GM12878 (cell line): ENCODE data around the gene DAB2IP. TPM values are rescaled to one million over a fixed set of nuclear protein-coding genes. Genes with fewer than 3 reads are reported as not detected.

Source experiments
- ATAC-seq: fragments of 200-7000 bp; cut with Tn5 transposase; 3 replicates; pipeline ENCODE4 v1.9.1; 2020; ENCODE audit warnings: mild to moderate bottlenecking, moderate library complexity
- BruUV-seq: library from RNA; stranded (reverse); fragments of 400-500 nt; replicated peaks from 2 replicates; lab custom pipeline; 2021; lab: Mats Ljungman, UMichigan
- CTCF ChIA-PET: fragments of 300-600 bp; sonication (Branson Sonifier 250); formaldehyde crosslinking; extraction: SDS; loops from one replicate; lab custom pipeline; 2021; ENCODE audit warnings: inconsistent platforms; lab: Yijun Ruan, JAX
- POLR2A ChIA-PET: fragments of 350-600 bp; formaldehyde crosslinking; extraction: SDS; loops from one replicate; lab custom pipeline; 2021; ENCODE audit warnings: inconsistent platforms; lab: Charles Lee
- RAD21 ChIA-PET: fragments of 300-600 bp; sonication (Branson Sonifier 250); formaldehyde crosslinking; loops from one replicate; lab custom pipeline; 2023; ENCODE audit warnings: antibody characterized with exemption; ENCODE audit not compliant: unreplicated experiment; lab: Charles Lee
- SMC1A ChIA-PET: fragments of 300-600 bp; sonication (Branson Sonifier 250); formaldehyde crosslinking; loops from one replicate; lab custom pipeline; 2023; ENCODE audit not compliant: unreplicated experiment, uncharacterized antibody; lab: Charles Lee
- DNase-seq: peaks from one replicate; pipeline ENCODE4 v3.0.0-alpha.2; 2011; ENCODE audit warnings: low read depth, low spot score
- FAIRE-seq: peaks from 3 replicates; lab custom pipeline; 2011; peaks lifted over from hg19 to GRCh38; lab: Jason Lieb, UNC
- H2AFZ ChIP-seq: 2 replicates; pipeline ENCODE4 v1.6.0; 2011; ENCODE audit warnings: low read depth, low read length, control low read depth; ENCODE audit not compliant: control insufficient read depth
- H3K27ac ChIP-seq: 2 replicates; pipeline ENCODE4 v1.5.1; 2011; ENCODE audit warnings: control low read depth; ENCODE audit not compliant: control insufficient read depth, insufficient read depth
- H3K27me3 ChIP-seq, 2 experiments: replicated peaks in 1 of 2; 2 replicates each; pipeline versions ENCODE4 v1.6.0 to v1.6.1; 2011; ENCODE audit warnings: low read length in 1 of 2; ENCODE audit not compliant: control insufficient read depth in 2 of 2, insufficient read depth in 2 of 2
- H3K36me3 ChIP-seq, 2 experiments: 2 replicates each; pipeline ENCODE4 v1.5.1; 2011; ENCODE audit warnings: low read length in 1 of 2; ENCODE audit not compliant: control insufficient read depth in 2 of 2, insufficient read depth in 2 of 2
- H3K4me1 ChIP-seq: 2 replicates; pipeline ENCODE4 v1.6.1; 2011; ENCODE audit warnings: mild to moderate bottlenecking, low read length, moderate library complexity, mixed read lengths; ENCODE audit not compliant: control insufficient read depth, insufficient read depth
- H3K4me2 ChIP-seq: 2 replicates; pipeline ENCODE4 v1.6.0; 2011; ENCODE audit warnings: control low read depth; ENCODE audit not compliant: control insufficient read depth, insufficient read depth
- H3K4me3 ChIP-seq: fragments of 200-600 bp; sonication (generic); 2 replicates; pipeline ENCODE4 v1.5.1; 2016
- H3K79me2 ChIP-seq: 2 replicates; pipeline ENCODE4 v1.6.0; 2011; ENCODE audit warnings: low read length; ENCODE audit not compliant: control insufficient read depth, insufficient read depth
- H3K9ac ChIP-seq: 2 replicates; pipeline ENCODE4 v1.8.0; 2011; ENCODE audit warnings: low read length, control low read depth, mixed read lengths; ENCODE audit not compliant: control insufficient read depth, insufficient read depth
- H3K9me3 ChIP-seq: replicated peaks from 3 replicates; pipeline ENCODE4 v1.5.1; 2011; ENCODE audit warnings: mild to moderate bottlenecking, low read length; ENCODE audit not compliant: control insufficient read depth, insufficient read depth
- H4K20me1 ChIP-seq: 2 replicates; pipeline ENCODE4 v1.6.0; 2011; ENCODE audit not compliant: control insufficient read depth, insufficient read depth
- BHLHE40 ChIP-seq, 2 experiments: fragments of 450-650 bp in 1 of 2; IDR thresholded peaks; 2 replicates each; pipeline ENCODE4 v1.6.1; 2011 to 2017; ENCODE audit warnings: low read depth in 2 of 2, borderline replicate concordance in 1 of 2, improper control_type of control experiment in 1 of 2, low read length in 1 of 2, mild to moderate bottlenecking in 1 of 2
- CBX5 ChIP-seq: sonication (generic); IDR thresholded peaks from 2 replicates; pipeline ENCODE4 v1.6.1; 2016; ENCODE audit warnings: low read depth, moderate library complexity, mild to moderate bottlenecking, inconsistent platforms
- FOXM1 ChIP-seq: IDR thresholded peaks from 2 replicates; pipeline ENCODE4 v1.6.1; 2012; ENCODE audit warnings: low read depth, mild to moderate bottlenecking, inconsistent platforms, low read length, moderate library complexity
- IKZF1 ChIP-seq: fragments of 450-650 bp; conservative IDR thresholded peaks from 2 replicates; pipeline ENCODE4 v1.6.1; 2017; ENCODE audit warnings: antibody characterized with exemption, mild to moderate bottlenecking
- MXI1 ChIP-seq: fragments of 150-350 bp; IDR thresholded peaks from 2 replicates; pipeline ENCODE4 v1.6.1; 2011; ENCODE audit warnings: low read depth, mild to moderate bottlenecking, inconsistent platforms, low read length, improper control_type of control experiment
- NR2F1 ChIP-seq: fragments of 450-650 bp; conservative IDR thresholded peaks from 2 replicates; pipeline ENCODE4 v1.6.1; 2017; ENCODE audit warnings: mild to moderate bottlenecking
- PBX3 ChIP-seq: IDR thresholded peaks from 2 replicates; pipeline ENCODE4 v1.6.1; 2011; ENCODE audit warnings: mild to moderate bottlenecking, low read depth, low read length, moderate library complexity; ENCODE audit not compliant: insufficient replicate concordance
- PKNOX1 ChIP-seq: fragments of 450-650 bp; IDR thresholded peaks from 2 replicates; pipeline ENCODE4 v1.6.1; 2016; ENCODE audit warnings: mild to moderate bottlenecking
- PML ChIP-seq: IDR thresholded peaks from 2 replicates; pipeline ENCODE4 v1.6.1; 2012; ENCODE audit warnings: low read length, inconsistent platforms
- WGBS: methylation state at CpG from one replicate; pipeline ENCODE4 v1.1.6; 2016; ENCODE audit warnings: low lambda C conversion rate; ENCODE audit not compliant: insufficient replicate concordance, insufficient coverage; ENCODE audit errors: missing lambda C conversion rate; 5-methylcytosine and 5-hydroxymethylcytosine counted together
- in situ Hi-C: fragments of 300-500 bp; cut with MboI; formaldehyde crosslinking; loops from 9 replicates; pipeline ENCODE4 v1.14.3; 2018; ENCODE audit warnings: mixed read lengths
- intact Hi-C: fragments of 100-400 bp; cut with micrococcal nuclease; formaldehyde crosslinking; loops from one replicate; pipeline ENCODE4 v1.14.2; 2022; ENCODE audit not compliant: unreplicated experiment
- polyA plus RNA-seq, 11 experiments: library from polyadenylated mRNA; depleted of rRNA in 4 of 11; unstranded in 6 of 11; stranded (reverse) in 5 of 11; fragments of >200 nt; fragmentation: Nextera tagmentation in 4 of 11; fragmentation: Illumina TruSeq in 1 of 11; extraction: Ambion mirVana in 4 of 11; extraction: Trizol in 1 of 11; gene quantifications; 1 replicate in 1 of 11; 2 replicates in 10 of 11; pipeline versions ENCODE4 v1.2.1 to v1.2.3, GENCODE V29; 2011 to 2016; ENCODE audit warnings: inconsistent platforms in 2 of 11, missing spikeins in 2 of 11, low read depth in 1 of 11
- total RNA-seq, 4 experiments: library from RNA; depleted of rRNA in 3 of 4; stranded (reverse); fragments of >200 nt in 3 of 4; fragmentation: Illumina TruSeq in 1 of 4; extraction: Trizol in 1 of 4; gene quantifications; 2 replicates each; pipeline versions ENCODE4 v1.2.1 to v1.2.3, GENCODE V29; 2013 to 2021
- TF ChIP-seq, protein P1 (sequence below): fragments of 150-350 bp; IDR thresholded peaks from 2 replicates; pipeline ENCODE4 v1.6.1; 2014; ENCODE audit warnings: mild to moderate bottlenecking, low read depth, low read length
- TF ChIP-seq, protein P2 (sequence below): fragments of 450-650 bp; formaldehyde crosslinking; IDR thresholded peaks from 2 replicates; pipeline ENCODE4 v1.4.0; 2020; ENCODE audit warnings: mild to moderate bottlenecking, moderate library complexity

DAB2IP gene
- total and polyA plus RNA-seq, 10 of the 15 experiments (the other 5 are each of a cell fraction or from before 2014, with no cell fraction given) = 0.03 to 0.38 (median 0.14) TPM; not detected in 6

DNA sequence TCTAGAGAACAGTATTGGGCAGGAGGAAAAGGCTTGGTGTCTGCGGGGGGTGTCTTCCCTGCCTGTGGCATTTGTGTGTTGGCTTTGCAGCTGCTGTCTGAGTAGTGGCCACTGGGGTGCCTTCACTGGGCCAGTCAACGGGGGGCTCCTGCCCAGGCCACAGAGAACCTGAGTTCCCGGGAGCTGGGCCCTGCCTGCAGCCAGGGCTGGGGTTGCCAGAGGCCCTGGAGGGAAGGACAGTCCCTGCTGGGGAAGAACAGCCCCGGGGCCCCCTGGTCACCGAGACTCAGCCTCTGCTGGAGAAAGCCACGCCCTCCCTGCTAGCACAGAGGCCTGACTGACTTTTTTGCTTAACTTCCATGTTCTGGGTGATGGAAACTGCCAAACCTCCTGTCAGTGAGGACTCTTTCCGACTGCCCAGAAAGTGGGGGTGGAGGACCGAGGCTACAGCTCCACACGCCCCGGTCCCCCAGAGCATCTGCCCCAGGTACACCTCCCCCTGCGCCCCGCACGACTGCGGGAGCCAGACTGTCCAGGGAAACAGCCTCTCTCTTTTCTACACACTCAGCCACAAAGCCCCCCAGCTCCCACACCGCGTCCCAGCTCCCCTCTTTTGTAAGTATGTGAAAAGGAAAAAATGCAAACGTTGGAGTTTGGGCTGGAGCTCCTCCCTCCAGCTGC is 133.4 kb downstream of the DAB2IP start:
- TF ChIP-seq, protein P1, sequence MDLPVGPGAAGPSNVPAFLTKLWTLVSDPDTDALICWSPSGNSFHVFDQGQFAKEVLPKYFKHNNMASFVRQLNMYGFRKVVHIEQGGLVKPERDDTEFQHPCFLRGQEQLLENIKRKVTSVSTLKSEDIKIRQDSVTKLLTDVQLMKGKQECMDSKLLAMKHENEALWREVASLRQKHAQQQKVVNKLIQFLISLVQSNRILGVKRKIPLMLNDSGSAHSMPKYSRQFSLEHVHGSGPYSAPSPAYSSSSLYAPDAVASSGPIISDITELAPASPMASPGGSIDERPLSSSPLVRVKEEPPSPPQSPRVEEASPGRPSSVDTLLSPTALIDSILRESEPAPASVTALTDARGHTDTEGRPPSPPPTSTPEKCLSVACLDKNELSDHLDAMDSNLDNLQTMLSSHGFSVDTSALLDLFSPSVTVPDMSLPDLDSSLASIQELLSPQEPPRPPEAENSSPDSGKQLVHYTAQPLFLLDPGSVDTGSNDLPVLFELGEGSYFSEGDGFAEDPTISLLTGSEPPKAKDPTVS = no peak
- TF ChIP-seq PML = no peak
- no peak for TF ChIP-seq PBX3
- TF ChIP-seq CBX5 = no peak
- TF ChIP-seq FOXM1 = no peak
- no peak for TF ChIP-seq MXI1
- TF ChIP-seq BHLHE40 (IDR thresholded peaks at IDR 0.05; ENCODE audit: borderline replicate concordance in 1 of 2, low read depth in 2 of 2, low read length in 1 of 2) = no peak
- TF ChIP-seq IKZF1 = no peak
- no peak for TF ChIP-seq PKNOX1
- TF ChIP-seq NR2F1 = no peak
- TF ChIP-seq, protein P2, sequence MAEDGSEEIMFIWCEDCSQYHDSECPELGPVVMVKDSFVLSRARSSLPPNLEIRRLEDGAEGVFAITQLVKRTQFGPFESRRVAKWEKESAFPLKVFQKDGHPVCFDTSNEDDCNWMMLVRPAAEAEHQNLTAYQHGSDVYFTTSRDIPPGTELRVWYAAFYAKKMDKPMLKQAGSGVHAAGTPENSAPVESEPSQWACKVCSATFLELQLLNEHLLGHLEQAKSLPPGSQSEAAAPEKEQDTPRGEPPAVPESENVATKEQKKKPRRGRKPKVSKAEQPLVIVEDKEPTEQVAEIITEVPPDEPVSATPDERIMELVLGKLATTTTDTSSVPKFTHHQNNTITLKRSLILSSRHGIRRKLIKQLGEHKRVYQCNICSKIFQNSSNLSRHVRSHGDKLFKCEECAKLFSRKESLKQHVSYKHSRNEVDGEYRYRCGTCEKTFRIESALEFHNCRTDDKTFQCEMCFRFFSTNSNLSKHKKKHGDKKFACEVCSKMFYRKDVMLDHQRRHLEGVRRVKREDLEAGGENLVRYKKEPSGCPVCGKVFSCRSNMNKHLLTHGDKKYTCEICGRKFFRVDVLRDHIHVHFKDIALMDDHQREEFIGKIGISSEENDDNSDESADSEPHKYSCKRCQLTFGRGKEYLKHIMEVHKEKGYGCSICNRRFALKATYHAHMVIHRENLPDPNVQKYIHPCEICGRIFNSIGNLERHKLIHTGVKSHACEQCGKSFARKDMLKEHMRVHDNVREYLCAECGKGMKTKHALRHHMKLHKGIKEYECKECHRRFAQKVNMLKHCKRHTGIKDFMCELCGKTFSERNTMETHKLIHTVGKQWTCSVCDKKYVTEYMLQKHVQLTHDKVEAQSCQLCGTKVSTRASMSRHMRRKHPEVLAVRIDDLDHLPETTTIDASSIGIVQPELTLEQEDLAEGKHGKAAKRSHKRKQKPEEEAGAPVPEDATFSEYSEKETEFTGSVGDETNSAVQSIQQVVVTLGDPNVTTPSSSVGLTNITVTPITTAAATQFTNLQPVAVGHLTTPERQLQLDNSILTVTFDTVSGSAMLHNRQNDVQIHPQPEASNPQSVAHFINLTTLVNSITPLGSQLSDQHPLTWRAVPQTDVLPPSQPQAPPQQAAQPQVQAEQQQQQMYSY (CRISPR knock-in tag) = no peak
- WGBS = 43% methylated on average over 17 of the region's 17 CpGs
- no peak for DNase-seq
- Histone ChIP-seq H4K20me1 (no peaks in the 10 kb centered on the region), H3K4me1 (no peaks in the 10 kb centered on the region), H2AFZ (no peak overlapping the region), H3K36me3 (no peaks in the 10 kb centered on the region), H3K9me3 (no peaks in the 10 kb centered on the region), H3K4me2 (no peak overlapping the region), H3K4me3 (no peak overlapping the region), H3K79me2 (no peaks in the 10 kb centered on the region), H3K27ac (no peak overlapping the region), H3K9ac (no peak overlapping the region), H3K27me3 (peaks cover 3 to 8% of the 10 kb centered on the region in 2 experiments; a peak in 3 of 4 replicates)
- CTCF ChIA-PET = no interaction called here
- BruUV-seq = no TSS peak
- intact Hi-C loops = no loop called here
- POLR2A ChIA-PET = no interaction called here
- SMC1A ChIA-PET = no interaction called here
- no peak for FAIRE-seq
- in situ Hi-C loops = no loop called here
- RAD21 ChIA-PET = no interaction called here
- ATAC-seq = no peak
